Bronchial epithelial cell (primary cell): ENCODE data around the gene BCL11A. TPM values are rescaled to one million over a fixed set of nuclear protein-coding genes. Genes with fewer than 3 reads are reported as not detected.

Experiments
- DNase-seq: peaks from one replicate; pipeline ENCODE4 v3.0.0-alpha.2; 2010; ENCODE audit warnings: low read depth
- FAIRE-seq: peaks from 2 replicates; lab custom pipeline; 2011; peaks lifted over from hg19 to GRCh38; lab: Jason Lieb, UNC
- H3K27me3 ChIP-seq: 2 replicates; pipeline ENCODE4 v1.5.1; 2011; ENCODE audit warnings: low read length; ENCODE audit not compliant: control insufficient read depth, insufficient read depth
- H3K36me3 ChIP-seq: 2 replicates; pipeline ENCODE4 v1.5.1; 2011; ENCODE audit warnings: low read length; ENCODE audit not compliant: control insufficient read depth, insufficient read depth
- H3K4me3 ChIP-seq: 2 replicates; pipeline ENCODE4 v1.5.1; 2011; ENCODE audit warnings: mild to moderate bottlenecking, low read depth, low read length, control low read depth
- CTCF ChIP-seq: IDR thresholded peaks from 2 replicates; pipeline ENCODE4 v1.5.1; 2011; ENCODE audit warnings: mild to moderate bottlenecking, moderate library complexity, low read length, control low read depth, inconsistent platforms; ENCODE audit not compliant: insufficient read depth, severe bottlenecking
- total RNA-seq: library from RNA; depleted of rRNA; stranded (reverse); fragments of >200 nt; gene quantifications from 2 replicates; pipeline ENCODE4 v1.2.1, GENCODE V29; 2014

BCL11A gene
- total RNA-seq, 1 donor from 2014 or later, result 1.8 TPM

- Histone ChIP-seq H3K4me3 (no peak overlapping the region), H3K36me3 (peaks cover 2% of the 10 kb centered on the region), H3K27me3 (no peaks in the 10 kb centered on the region)
- FAIRE-seq (no peak), DNase-seq (no peak)
- no peak for TF ChIP-seq CTCF
Measured at GRCh38 chr2:60517446-60517845, 36.0 kb downstream of the BCL11A start.

- TF ChIP-seq CTCF, result no peak
- peaks cover 2% of the 10 kb centered on the region for H3K36me3 ChIP-seq
- FAIRE-seq (no peak), DNase-seq (no peak)
- no peak overlapping the region for H3K4me3 ChIP-seq
- H3K27me3 ChIP-seq, result no peaks in the 10 kb centered on the region
Measured at GRCh38 chr2:60516826-60517225, 36.6 kb downstream of the BCL11A start.

- FAIRE-seq (no peak), DNase-seq (peak; percentile 60)
- no peaks in the 10 kb centered on the region for H3K27me3 ChIP-seq
- H3K4me3 ChIP-seq, result no peak overlapping the region
- no peak for TF ChIP-seq CTCF
- peaks cover 2% of the 10 kb centered on the region for H3K36me3 ChIP-seq
Measured at GRCh38 chr2:60516383-60516811, 37.1 kb downstream of the BCL11A start.

- Histone ChIP-seq H3K27me3 (no peaks in the 10 kb centered on the region), H3K4me3 (no peak overlapping the region), H3K36me3 (peaks cover 2% of the 10 kb centered on the region)
- no peak for FAIRE-seq
- peak; percentile 71 for DNase-seq
- TF ChIP-seq CTCF, result peak; percentile 5
Measured at GRCh38 chr2:60515721-60516226, 37.7 kb downstream of the BCL11A start.

- no peak for DNase-seq
- Histone ChIP-seq H3K27me3 (no peaks in the 10 kb centered on the region), H3K36me3 (peaks cover 2% of the 10 kb centered on the region), H3K4me3 (no peak overlapping the region)
- no peak for FAIRE-seq
- no peak for TF ChIP-seq CTCF
Measured at GRCh38 chr2:60513996-60514395, 39.5 kb downstream of the BCL11A start.

- no peak for DNase-seq
- H3K27me3 ChIP-seq, result no peaks in the 10 kb centered on the region
Measured at GRCh38 chr2:60513191-60513590, 40.3 kb downstream of the BCL11A start.

More at GRCh38 chr2:60513191-60513590, 40.3 kb downstream of the BCL11A start:
- Histone ChIP-seq H3K36me3 (no peaks in the 10 kb centered on the region), H3K4me3 (no peak overlapping the region)
- FAIRE-seq, result no peak
- no peak for TF ChIP-seq CTCF
